NB4 (cell line): ENCODE measurements around the gene MADCAM1.

Experiments used
- MAX ChIP-seq: IDR thresholded peaks from 2 replicates; pipeline ENCODE4 v1.6.1; 2011; ENCODE audit warnings: low read depth, low read length
- MYC ChIP-seq: IDR thresholded peaks from 2 replicates; pipeline ENCODE4 v1.6.1; 2011; ENCODE audit warnings: low read depth, low read length
- POLR2A ChIP-seq: IDR thresholded peaks from 2 replicates; pipeline ENCODE4 v1.6.1; 2011; ENCODE audit warnings: mild to moderate bottlenecking; ENCODE audit not compliant: insufficient read length; ENCODE audit errors: extremely low read depth
- TF ChIP-seq, protein P1 (sequence below): IDR thresholded peaks from one replicate; pipeline ENCODE4 v1.5.1; 2012; ENCODE audit warnings: low read depth, low read length

DNA sequence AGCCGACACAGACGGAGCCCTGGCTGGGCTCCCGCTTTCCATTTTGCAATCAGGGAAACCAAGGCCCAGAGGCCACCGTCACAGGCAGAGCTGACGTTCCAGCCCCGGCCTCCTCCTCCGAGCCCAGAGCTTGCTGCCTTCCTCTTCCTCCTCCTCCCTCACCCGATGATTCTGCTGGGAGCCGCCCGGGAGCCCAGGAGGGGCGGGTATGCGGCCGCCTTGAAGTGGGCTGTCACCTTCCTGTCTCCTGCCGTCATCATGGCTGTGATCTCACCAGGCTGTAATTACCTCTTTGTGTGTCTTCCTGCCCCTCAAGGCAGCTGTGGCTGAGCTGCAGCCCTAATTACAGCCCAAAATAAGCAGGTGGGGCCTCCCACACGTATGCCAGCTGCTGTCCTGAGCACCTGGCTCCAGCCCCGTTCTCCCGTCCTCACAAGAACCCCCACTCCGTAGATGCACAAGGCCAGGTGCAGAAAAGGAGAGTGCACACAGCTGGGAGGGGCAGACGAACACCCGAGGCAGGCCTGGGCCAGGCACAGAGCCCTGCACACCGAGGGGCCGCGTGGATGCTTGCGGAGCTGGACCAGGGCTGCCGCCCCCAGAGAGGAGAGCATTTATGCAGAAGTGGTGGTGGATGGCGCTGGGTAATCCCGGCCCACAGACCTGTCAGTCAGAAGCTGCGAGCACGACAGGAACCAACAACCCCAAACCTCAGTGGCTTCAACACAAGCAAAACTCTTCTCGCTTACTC lies 15.0 kb downstream of the MADCAM1 start:
- TF ChIP-seq, protein P1, sequence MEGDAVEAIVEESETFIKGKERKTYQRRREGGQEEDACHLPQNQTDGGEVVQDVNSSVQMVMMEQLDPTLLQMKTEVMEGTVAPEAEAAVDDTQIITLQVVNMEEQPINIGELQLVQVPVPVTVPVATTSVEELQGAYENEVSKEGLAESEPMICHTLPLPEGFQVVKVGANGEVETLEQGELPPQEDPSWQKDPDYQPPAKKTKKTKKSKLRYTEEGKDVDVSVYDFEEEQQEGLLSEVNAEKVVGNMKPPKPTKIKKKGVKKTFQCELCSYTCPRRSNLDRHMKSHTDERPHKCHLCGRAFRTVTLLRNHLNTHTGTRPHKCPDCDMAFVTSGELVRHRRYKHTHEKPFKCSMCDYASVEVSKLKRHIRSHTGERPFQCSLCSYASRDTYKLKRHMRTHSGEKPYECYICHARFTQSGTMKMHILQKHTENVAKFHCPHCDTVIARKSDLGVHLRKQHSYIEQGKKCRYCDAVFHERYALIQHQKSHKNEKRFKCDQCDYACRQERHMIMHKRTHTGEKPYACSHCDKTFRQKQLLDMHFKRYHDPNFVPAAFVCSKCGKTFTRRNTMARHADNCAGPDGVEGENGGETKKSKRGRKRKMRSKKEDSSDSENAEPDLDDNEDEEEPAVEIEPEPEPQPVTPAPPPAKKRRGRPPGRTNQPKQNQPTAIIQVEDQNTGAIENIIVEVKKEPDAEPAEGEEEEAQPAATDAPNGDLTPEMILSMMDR, result no peak
- no peak for TF ChIP-seq MAX
- TF ChIP-seq POLR2A, result no peak
- TF ChIP-seq MYC, result no peak
